SK-N-SH treated with all-trans-retinoic acid at 6 μM for 48 hours (cell line): ENCODE data around the gene PROZ.

ENCODE experiments used
- ATAC-seq: fragments of 200-7000 bp; cut with Tn5 transposase; 3 replicates; pipeline ENCODE4 v1.9.1; 2020; ENCODE audit warnings: mild to moderate bottlenecking, moderate library complexity
- ARNTL ChIP-seq: fragments of 450-650 bp; formaldehyde crosslinking; IDR thresholded peaks from 2 replicates; pipeline ENCODE4 v1.5.0; 2020; ENCODE audit warnings: low read depth, mild to moderate bottlenecking, moderate library complexity, borderline replicate concordance
- BACH2 ChIP-seq: fragments of 250-450 bp; sonication (Bioruptor Pico); IDR thresholded peaks from 2 replicates; pipeline ENCODE4 v1.9.0; 2021; ENCODE audit warnings: mild to moderate bottlenecking, borderline replicate concordance
- CSDC2 ChIP-seq: fragments of 250-450 bp; sonication (Bioruptor Pico); IDR thresholded peaks from 2 replicates; pipeline ENCODE4 v1.5.0; 2020; ENCODE audit warnings: mild to moderate bottlenecking, moderate library complexity
- ESRRG ChIP-seq: fragments of 250-450 bp; sonication (Bioruptor Pico); IDR thresholded peaks from 2 replicates; pipeline ENCODE4 v1.6.1; 2021; ENCODE audit warnings: mild to moderate bottlenecking
- GLIS3 ChIP-seq: fragments of 250-450 bp; sonication (Bioruptor Pico); IDR thresholded peaks from 2 replicates; pipeline ENCODE4 v1.5.0; 2020; ENCODE audit warnings: mild to moderate bottlenecking, moderate library complexity
- OSR1 ChIP-seq: fragments of 250-450 bp; sonication (Bioruptor Pico); IDR thresholded peaks from 2 replicates; pipeline ENCODE4 v1.8.0; 2022; ENCODE audit warnings: moderate library complexity, mild to moderate bottlenecking, inconsistent platforms
- PPARA ChIP-seq: fragments of 250-450 bp; sonication (Bioruptor Pico); IDR thresholded peaks from 2 replicates; pipeline ENCODE4 v1.5.0; 2020; ENCODE audit warnings: mild to moderate bottlenecking, borderline replicate concordance
- RARB ChIP-seq: fragments of 250-450 bp; sonication (Bioruptor Pico); IDR thresholded peaks from 2 replicates; pipeline ENCODE4 v1.8.0; 2021; ENCODE audit warnings: mild to moderate bottlenecking, moderate library complexity
- SNAI2 ChIP-seq: fragments of 250-450 bp; sonication (Bioruptor Pico); IDR thresholded peaks from 2 replicates; pipeline ENCODE4 v1.5.0; 2020; ENCODE audit warnings: mild to moderate bottlenecking, moderate library complexity
- TCF4 ChIP-seq: fragments of 250-450 bp; sonication (Bioruptor Pico); IDR thresholded peaks from 2 replicates; pipeline ENCODE4 v1.8.0; 2021; ENCODE audit warnings: mild to moderate bottlenecking, moderate library complexity, borderline replicate concordance
- TOX ChIP-seq: fragments of 250-450 bp; sonication (Bioruptor Pico); IDR thresholded peaks from 2 replicates; pipeline ENCODE4 v1.8.0; 2021; ENCODE audit warnings: mild to moderate bottlenecking, moderate library complexity, borderline replicate concordance
- ZC3H10 ChIP-seq: fragments of 250-450 bp; sonication (Bioruptor Pico); IDR thresholded peaks from 2 replicates; pipeline ENCODE4 v1.5.1; 2021; ENCODE audit warnings: mild to moderate bottlenecking, moderate library complexity
- ZFP3 ChIP-seq: fragments of 250-450 bp; sonication (Bioruptor Pico); IDR thresholded peaks from 2 replicates; pipeline ENCODE4 v1.5.0; 2020; ENCODE audit warnings: mild to moderate bottlenecking, moderate library complexity
- ZFP30 ChIP-seq: fragments of 450-650 bp; formaldehyde crosslinking; IDR thresholded peaks from 2 replicates; pipeline ENCODE4 v1.5.0; 2022; ENCODE audit warnings: mild to moderate bottlenecking, moderate library complexity
- ZNF565 ChIP-seq: fragments of 450-650 bp; formaldehyde crosslinking; conservative IDR thresholded peaks from 2 replicates; pipeline ENCODE4 v1.5.0; 2020; ENCODE audit warnings: low read depth, mild to moderate bottlenecking, moderate library complexity
- ZNF70 ChIP-seq: fragments of 450-650 bp; formaldehyde crosslinking; IDR thresholded peaks from 2 replicates; pipeline ENCODE4 v1.5.0; 2020; ENCODE audit warnings: mild to moderate bottlenecking, moderate library complexity
- ZNF8 ChIP-seq: fragments of 450-650 bp; formaldehyde crosslinking; IDR thresholded peaks from 2 replicates; pipeline ENCODE4 v1.5.0; 2020; ENCODE audit warnings: mild to moderate bottlenecking, moderate library complexity
- TF ChIP-seq, protein P1 (sequence below): fragments of 250-450 bp; sonication (Bioruptor Pico); IDR thresholded peaks from 2 replicates; pipeline ENCODE4 v1.8.0; 2021; ENCODE audit warnings: low read depth, mild to moderate bottlenecking, moderate library complexity, borderline replicate concordance
- TF ChIP-seq, protein P2 (sequence below): fragments of 250-450 bp; sonication (Bioruptor Pico); IDR thresholded peaks from 2 replicates; pipeline ENCODE4 v1.5.1; 2020; ENCODE audit warnings: low read depth, mild to moderate bottlenecking, moderate library complexity
- TF ChIP-seq, protein P3 (sequence below): fragments of 250-450 bp; sonication (Bioruptor Pico); IDR thresholded peaks from 2 replicates; pipeline ENCODE4 v1.5.0; 2020; ENCODE audit warnings: mild to moderate bottlenecking, moderate library complexity
- TF ChIP-seq, protein P4 (sequence below): fragments of 250-450 bp; sonication (Bioruptor Pico); IDR thresholded peaks from 2 replicates; pipeline ENCODE4 v1.8.0; 2020; ENCODE audit warnings: mild to moderate bottlenecking, moderate library complexity, borderline replicate concordance

Gene PROZ

DNA sequence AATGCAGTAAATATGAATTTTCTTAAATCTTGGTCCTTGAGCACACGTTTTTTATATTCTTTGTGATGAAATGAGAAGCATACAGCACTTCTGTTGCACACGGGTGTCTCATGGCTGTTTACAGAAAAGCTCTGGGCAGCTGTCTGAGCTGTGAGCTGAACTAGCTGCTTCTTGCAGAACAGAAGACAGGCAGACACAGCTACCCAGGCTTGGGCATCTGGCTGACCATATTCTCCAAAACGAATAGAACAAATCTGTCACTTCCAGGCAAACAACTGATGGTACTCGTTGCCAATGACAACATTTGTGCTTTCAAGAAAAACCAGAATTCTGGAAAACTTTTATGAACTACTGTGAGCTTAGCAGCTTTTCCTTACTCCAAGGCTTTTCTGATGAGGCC lies 33.8 kb downstream of the PROZ start:
- TF ChIP-seq ZNF70 (CRISPR knock-in tag) (no peak), ESRRG (no peak), ARNTL (CRISPR knock-in tag) (no peak), ZNF8 (CRISPR knock-in tag) (no peak), ZFP30 (CRISPR knock-in tag) (no peak), ZFP3 (CRISPR knock-in tag) (no peak), OSR1 (CRISPR knock-in tag) (no peak), GLIS3 (CRISPR knock-in tag) (no peak), ZC3H10 (CRISPR knock-in tag) (no peak)
- TF ChIP-seq, protein P1, sequence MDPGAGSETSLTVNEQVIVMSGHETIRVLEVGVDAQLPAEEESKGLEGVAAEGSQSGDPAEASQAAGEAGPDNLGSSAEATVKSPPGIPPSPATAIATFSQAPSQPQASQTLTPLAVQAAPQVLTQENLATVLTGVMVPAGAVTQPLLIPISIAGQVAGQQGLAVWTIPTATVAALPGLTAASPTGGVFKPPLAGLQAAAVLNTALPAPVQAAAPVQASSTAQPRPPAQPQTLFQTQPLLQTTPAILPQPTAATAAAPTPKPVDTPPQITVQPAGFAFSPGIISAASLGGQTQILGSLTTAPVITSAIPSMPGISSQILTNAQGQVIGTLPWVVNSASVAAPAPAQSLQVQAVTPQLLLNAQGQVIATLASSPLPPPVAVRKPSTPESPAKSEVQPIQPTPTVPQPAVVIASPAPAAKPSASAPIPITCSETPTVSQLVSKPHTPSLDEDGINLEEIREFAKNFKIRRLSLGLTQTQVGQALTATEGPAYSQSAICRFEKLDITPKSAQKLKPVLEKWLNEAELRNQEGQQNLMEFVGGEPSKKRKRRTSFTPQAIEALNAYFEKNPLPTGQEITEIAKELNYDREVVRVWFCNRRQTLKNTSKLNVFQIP, result no peak
- TF ChIP-seq, protein P2, sequence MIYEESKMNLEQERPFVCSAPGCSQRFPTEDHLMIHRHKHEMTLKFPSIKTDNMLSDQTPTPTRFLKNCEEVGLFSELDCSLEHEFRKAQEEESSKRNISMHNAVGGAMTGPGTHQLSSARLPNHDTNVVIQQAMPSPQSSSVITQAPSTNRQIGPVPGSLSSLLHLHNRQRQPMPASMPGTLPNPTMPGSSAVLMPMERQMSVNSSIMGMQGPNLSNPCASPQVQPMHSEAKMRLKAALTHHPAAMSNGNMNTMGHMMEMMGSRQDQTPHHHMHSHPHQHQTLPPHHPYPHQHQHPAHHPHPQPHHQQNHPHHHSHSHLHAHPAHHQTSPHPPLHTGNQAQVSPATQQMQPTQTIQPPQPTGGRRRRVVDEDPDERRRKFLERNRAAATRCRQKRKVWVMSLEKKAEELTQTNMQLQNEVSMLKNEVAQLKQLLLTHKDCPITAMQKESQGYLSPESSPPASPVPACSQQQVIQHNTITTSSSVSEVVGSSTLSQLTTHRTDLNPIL (CRISPR knock-in tag), result no peak
- TF ChIP-seq, protein P3, sequence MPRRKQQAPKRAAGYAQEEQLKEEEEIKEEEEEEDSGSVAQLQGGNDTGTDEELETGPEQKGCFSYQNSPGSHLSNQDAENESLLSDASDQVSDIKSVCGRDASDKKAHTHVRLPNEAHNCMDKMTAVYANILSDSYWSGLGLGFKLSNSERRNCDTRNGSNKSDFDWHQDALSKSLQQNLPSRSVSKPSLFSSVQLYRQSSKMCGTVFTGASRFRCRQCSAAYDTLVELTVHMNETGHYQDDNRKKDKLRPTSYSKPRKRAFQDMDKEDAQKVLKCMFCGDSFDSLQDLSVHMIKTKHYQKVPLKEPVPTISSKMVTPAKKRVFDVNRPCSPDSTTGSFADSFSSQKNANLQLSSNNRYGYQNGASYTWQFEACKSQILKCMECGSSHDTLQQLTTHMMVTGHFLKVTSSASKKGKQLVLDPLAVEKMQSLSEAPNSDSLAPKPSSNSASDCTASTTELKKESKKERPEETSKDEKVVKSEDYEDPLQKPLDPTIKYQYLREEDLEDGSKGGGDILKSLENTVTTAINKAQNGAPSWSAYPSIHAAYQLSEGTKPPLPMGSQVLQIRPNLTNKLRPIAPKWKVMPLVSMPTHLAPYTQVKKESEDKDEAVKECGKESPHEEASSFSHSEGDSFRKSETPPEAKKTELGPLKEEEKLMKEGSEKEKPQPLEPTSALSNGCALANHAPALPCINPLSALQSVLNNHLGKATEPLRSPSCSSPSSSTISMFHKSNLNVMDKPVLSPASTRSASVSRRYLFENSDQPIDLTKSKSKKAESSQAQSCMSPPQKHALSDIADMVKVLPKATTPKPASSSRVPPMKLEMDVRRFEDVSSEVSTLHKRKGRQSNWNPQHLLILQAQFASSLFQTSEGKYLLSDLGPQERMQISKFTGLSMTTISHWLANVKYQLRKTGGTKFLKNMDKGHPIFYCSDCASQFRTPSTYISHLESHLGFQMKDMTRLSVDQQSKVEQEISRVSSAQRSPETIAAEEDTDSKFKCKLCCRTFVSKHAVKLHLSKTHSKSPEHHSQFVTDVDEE (CRISPR knock-in tag), result no peak
- TF ChIP-seq, protein P4, sequence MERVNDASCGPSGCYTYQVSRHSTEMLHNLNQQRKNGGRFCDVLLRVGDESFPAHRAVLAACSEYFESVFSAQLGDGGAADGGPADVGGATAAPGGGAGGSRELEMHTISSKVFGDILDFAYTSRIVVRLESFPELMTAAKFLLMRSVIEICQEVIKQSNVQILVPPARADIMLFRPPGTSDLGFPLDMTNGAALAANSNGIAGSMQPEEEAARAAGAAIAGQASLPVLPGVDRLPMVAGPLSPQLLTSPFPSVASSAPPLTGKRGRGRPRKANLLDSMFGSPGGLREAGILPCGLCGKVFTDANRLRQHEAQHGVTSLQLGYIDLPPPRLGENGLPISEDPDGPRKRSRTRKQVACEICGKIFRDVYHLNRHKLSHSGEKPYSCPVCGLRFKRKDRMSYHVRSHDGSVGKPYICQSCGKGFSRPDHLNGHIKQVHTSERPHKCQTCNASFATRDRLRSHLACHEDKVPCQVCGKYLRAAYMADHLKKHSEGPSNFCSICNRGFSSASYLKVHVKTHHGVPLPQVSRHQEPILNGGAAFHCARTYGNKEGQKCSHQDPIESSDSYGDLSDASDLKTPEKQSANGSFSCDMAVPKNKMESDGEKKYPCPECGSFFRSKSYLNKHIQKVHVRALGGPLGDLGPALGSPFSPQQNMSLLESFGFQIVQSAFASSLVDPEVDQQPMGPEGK, result no peak
- TF ChIP-seq, all 23 proteins: peak for 0
- no peak for ATAC-seq

DNA sequence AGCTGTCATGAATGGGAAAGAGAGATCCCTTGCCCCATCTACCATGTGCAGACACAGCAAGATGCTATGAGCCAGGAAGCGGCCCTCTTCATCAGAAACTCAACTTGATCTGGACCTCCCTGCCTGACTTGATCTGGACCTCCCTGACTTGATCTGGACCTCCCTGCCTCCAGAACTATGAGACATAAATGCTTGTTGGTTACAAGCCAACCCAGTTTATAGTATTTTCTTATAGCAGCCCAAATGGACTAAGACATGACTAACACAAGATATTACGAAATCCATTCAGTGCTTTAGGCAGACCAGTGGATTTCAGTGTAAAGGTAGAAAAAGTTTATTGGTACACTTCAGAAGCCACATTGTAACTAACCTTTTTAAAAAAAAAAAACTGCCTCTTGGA lies 34.5 kb downstream of the PROZ start:
- no peak for ATAC-seq
- TF ChIP-seq PPARA (no peak), ZNF8 (CRISPR knock-in tag) (no peak), SNAI2 (CRISPR knock-in tag) (no peak), ARNTL (CRISPR knock-in tag) (no peak), OSR1 (CRISPR knock-in tag) (no peak)
- TF ChIP-seq, protein P3 (CRISPR knock-in tag), result no peak
- TF ChIP-seq, protein P2 (CRISPR knock-in tag), result no peak
- TF ChIP-seq, all 23 proteins: peak for 0

DNA sequence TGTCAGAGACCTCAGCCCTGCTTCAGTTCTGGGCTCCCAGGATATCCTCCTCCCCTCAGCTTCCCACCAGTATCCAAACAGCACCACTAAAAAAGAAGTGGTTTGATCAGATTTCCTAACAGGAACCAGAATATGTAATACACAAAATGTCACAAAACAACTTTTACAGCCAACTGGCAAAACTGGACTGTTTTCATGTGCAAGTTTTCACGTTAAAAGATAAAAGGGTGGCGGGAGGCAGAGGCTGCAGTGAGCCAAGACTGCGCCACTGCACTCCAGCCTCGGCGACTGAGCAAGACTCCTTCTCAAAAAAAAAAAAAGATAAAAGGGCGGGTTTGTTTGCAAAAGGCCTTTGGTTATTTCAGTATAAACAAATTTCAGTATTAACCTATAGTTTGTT lies 36.9 kb downstream of the PROZ start:
- ATAC-seq, result no peak
- TF ChIP-seq ZNF565, result no peak
- no peak for TF ChIP-seq CSDC2 (CRISPR knock-in tag)
- no peak for TF ChIP-seq ZFP30 (CRISPR knock-in tag)
- no peak for TF ChIP-seq ZNF8 (CRISPR knock-in tag)
- no peak for TF ChIP-seq ARNTL (CRISPR knock-in tag)
- no peak for TF ChIP-seq ZFP3 (CRISPR knock-in tag)
- TF ChIP-seq TCF4 (CRISPR knock-in tag), result no peak
- no peak for TF ChIP-seq ZNF70 (CRISPR knock-in tag)
- TF ChIP-seq, protein P1, result no peak
- TF ChIP-seq TOX, result no peak
- TF ChIP-seq OSR1 (CRISPR knock-in tag), result no peak
- TF ChIP-seq SNAI2 (CRISPR knock-in tag), result no peak
- TF ChIP-seq, protein P4, result no peak
- no peak for TF ChIP-seq ESRRG
- TF ChIP-seq ZC3H10 (CRISPR knock-in tag), result no peak
- TF ChIP-seq BACH2 (CRISPR knock-in tag), result no peak
- TF ChIP-seq RARB, result no peak
